ENCODE results near the gene NSMCE1. TPM values are rescaled to one million over a fixed set of nuclear protein-coding genes. Genes with fewer than 3 reads are reported as not detected.

The NSMCE1 gene
- total and polyA plus RNA-seq, 7 donors, result 32.5 to 65.2 (median 51.0) TPM

- DNase-seq, result no peak
- H3K4me1 ChIP-seq, result no peaks in the 10 kb centered on the region
Measured at GRCh38 chr16:27303256-27304100, 34.9 kb upstream of the NSMCE1 start.

GRCh38 chr16:27302126-27302525 is 33.6 kb upstream of the NSMCE1 start:
- Histone ChIP-seq H3K27me3 (no peaks in the 10 kb centered on the region), H3K9me3 (no peaks in the 10 kb centered on the region), H3K4me1 (no peaks in the 10 kb centered on the region), H3K27ac (no peak overlapping the region), H3K4me3 (no peak overlapping the region), H3K36me3 (no peaks in the 10 kb centered on the region)
- intact Hi-C loops (cut with DNase I), result no loop called here
- no peak for DNase-seq
- TF ChIP-seq EP300 (IDR thresholded peaks at IDR 0.05), result no peak
- no peak for TF ChIP-seq CTCF (IDR thresholded peaks at IDR 0.05)
- TF ChIP-seq POLR2A (IDR thresholded peaks at IDR 0.05), result no peak
- no peak for TF ChIP-seq POLR2AphosphoS5 (IDR thresholded peaks at IDR 0.05)
- WGBS, 2 donors, result 86 to 89% methylated on average over 3 of the region's 3 CpGs

More at GRCh38 chr16:27303256-27304100, 34.9 kb upstream of the NSMCE1 start:
- H3K27me3 ChIP-seq, result no peaks in the 10 kb centered on the region
- intact Hi-C loops (cut with DNase I), result no loop called here
- no peaks in the 10 kb centered on the region for H3K9me3 ChIP-seq
- TF ChIP-seq CTCF (IDR thresholded peaks at IDR 0.05) (no peak), POLR2AphosphoS5 (IDR thresholded peaks at IDR 0.05) (no peak), POLR2A (IDR thresholded peaks at IDR 0.05) (no peak), EP300 (IDR thresholded peaks at IDR 0.05) (no peak)
- 91 to 92% methylated on average over 12 of the region's 12 CpGs for WGBS, 2 donors
- no peak overlapping the region for H3K4me3 ChIP-seq
- H3K27ac ChIP-seq, result no peak overlapping the region
- H3K36me3 ChIP-seq, result no peaks in the 10 kb centered on the region

GRCh38 chr16:27301236-27301861 is 32.8 kb upstream of the NSMCE1 start:
- Histone ChIP-seq H3K27ac (no peak overlapping the region), H3K9me3 (no peaks in the 10 kb centered on the region), H3K27me3 (no peaks in the 10 kb centered on the region), H3K4me3 (no peak overlapping the region), H3K4me1 (no peaks in the 10 kb centered on the region), H3K36me3 (no peaks in the 10 kb centered on the region)
- no peak for DNase-seq
- intact Hi-C loops (cut with DNase I), result no loop called here
- TF ChIP-seq CTCF (IDR thresholded peaks at IDR 0.05) (no peak), POLR2A (IDR thresholded peaks at IDR 0.05) (no peak), EP300 (IDR thresholded peaks at IDR 0.05) (no peak), POLR2AphosphoS5 (IDR thresholded peaks at IDR 0.05) (no peak)
- WGBS, 2 donors, result 60 to 64% methylated on average over 3 of the region's 3 CpGs

- intact Hi-C loops (cut with DNase I), result no loop called here
Measured at GRCh38 chr16:27298132-27298531, 29.6 kb upstream of the NSMCE1 start.

More at GRCh38 chr16:27298132-27298531, 29.6 kb upstream of the NSMCE1 start:
- H3K27me3 ChIP-seq, result no peaks in the 10 kb centered on the region
- no peaks in the 10 kb centered on the region for H3K36me3 ChIP-seq
- 81 to 96% methylated on average over 5 of the region's 5 CpGs for WGBS, 2 donors
- no peaks in the 10 kb centered on the region for H3K9me3 ChIP-seq
- TF ChIP-seq CTCF (IDR thresholded peaks at IDR 0.05) (no peak), EP300 (IDR thresholded peaks at IDR 0.05) (no peak), POLR2AphosphoS5 (IDR thresholded peaks at IDR 0.05) (no peak), POLR2A (IDR thresholded peaks at IDR 0.05) (no peak)
- no peak overlapping the region for H3K27ac ChIP-seq
- no peak for DNase-seq
- H3K4me3 ChIP-seq, result no peak overlapping the region
- no peaks in the 10 kb centered on the region for H3K4me1 ChIP-seq
